Colonic mucosa (tissue), 4 donors: ENCODE data around the gene BIRC6. TPM values are rescaled to one million over a fixed set of nuclear protein-coding genes. Genes with fewer than 3 reads are reported as not detected.
"Not testable (repeated sequence)": the region's sequence is repeated elsewhere in the genome, so short reads cannot be mapped to it uniquely, and the experiment has no call there.

Source experiments
- DNase-seq: peaks from one replicate; pipeline ENCODE4 v3.0.0-alpha.2; 2020
- H3K27ac ChIP-seq: fragments of 200-600 bp; one replicate; pipeline ENCODE4 v1.8.0; 2021
- H3K27me3 ChIP-seq: fragments of 200-600 bp; one replicate; pipeline ENCODE4 v1.8.0; 2021
- H3K36me3 ChIP-seq: fragments of 200-600 bp; one replicate; pipeline ENCODE4 v1.8.0; 2021
- H3K4me1 ChIP-seq: fragments of 200-600 bp; one replicate; pipeline ENCODE4 v1.8.0; 2021; ENCODE audit warnings: mild to moderate bottlenecking
- H3K4me3 ChIP-seq: fragments of 200-600 bp; one replicate; pipeline ENCODE4 v1.8.0; 2021
- H3K9ac ChIP-seq, 2 donors: one replicate each; pipeline ENCODE4 v1.7.0; 2013; ENCODE audit warnings: control low read depth in 2 of 2, low read depth in 2 of 2, low read length in 2 of 2
- H3K9me3 ChIP-seq: fragments of 200-600 bp; one replicate; pipeline ENCODE4 v1.8.0; 2021
- intact Hi-C: fragments of 100-400 bp; cut with DNase I; formaldehyde crosslinking; loops from one replicate; pipeline ENCODE4 v1.14.1; 2022
- total RNA-seq, 2 donors: library from RNA; stranded (reverse); fragmentation: NEBNext Ultra II Directional in 1 of 2; extraction: Animal tissue kit (Norgen Biotek cat#: 25700) in 1 of 2; gene quantifications; one replicate each; pipeline ENCODE4 v1.2.1, GENCODE V29; 2021
- TF ChIP-seq, protein P1 (sequence below): fragments of 200-600 bp; IDR thresholded peaks from one replicate; pipeline ENCODE4 v1.8.0; 2022; ENCODE audit warnings: antibody characterized with exemption, mild to moderate bottlenecking
- donor health status: healthy.
- donor health status: DM: no; HTN: no; CAD: no.
- donor health status: DM: no; HTN: no; CAD: no.

Gene BIRC6, protein sequence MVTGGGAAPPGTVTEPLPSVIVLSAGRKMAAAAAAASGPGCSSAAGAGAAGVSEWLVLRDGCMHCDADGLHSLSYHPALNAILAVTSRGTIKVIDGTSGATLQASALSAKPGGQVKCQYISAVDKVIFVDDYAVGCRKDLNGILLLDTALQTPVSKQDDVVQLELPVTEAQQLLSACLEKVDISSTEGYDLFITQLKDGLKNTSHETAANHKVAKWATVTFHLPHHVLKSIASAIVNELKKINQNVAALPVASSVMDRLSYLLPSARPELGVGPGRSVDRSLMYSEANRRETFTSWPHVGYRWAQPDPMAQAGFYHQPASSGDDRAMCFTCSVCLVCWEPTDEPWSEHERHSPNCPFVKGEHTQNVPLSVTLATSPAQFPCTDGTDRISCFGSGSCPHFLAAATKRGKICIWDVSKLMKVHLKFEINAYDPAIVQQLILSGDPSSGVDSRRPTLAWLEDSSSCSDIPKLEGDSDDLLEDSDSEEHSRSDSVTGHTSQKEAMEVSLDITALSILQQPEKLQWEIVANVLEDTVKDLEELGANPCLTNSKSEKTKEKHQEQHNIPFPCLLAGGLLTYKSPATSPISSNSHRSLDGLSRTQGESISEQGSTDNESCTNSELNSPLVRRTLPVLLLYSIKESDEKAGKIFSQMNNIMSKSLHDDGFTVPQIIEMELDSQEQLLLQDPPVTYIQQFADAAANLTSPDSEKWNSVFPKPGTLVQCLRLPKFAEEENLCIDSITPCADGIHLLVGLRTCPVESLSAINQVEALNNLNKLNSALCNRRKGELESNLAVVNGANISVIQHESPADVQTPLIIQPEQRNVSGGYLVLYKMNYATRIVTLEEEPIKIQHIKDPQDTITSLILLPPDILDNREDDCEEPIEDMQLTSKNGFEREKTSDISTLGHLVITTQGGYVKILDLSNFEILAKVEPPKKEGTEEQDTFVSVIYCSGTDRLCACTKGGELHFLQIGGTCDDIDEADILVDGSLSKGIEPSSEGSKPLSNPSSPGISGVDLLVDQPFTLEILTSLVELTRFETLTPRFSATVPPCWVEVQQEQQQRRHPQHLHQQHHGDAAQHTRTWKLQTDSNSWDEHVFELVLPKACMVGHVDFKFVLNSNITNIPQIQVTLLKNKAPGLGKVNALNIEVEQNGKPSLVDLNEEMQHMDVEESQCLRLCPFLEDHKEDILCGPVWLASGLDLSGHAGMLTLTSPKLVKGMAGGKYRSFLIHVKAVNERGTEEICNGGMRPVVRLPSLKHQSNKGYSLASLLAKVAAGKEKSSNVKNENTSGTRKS (N-terminal part only)
- total RNA-seq, result 10 to 100 TPM; 74.6 to 93.1 TPM

DNA sequence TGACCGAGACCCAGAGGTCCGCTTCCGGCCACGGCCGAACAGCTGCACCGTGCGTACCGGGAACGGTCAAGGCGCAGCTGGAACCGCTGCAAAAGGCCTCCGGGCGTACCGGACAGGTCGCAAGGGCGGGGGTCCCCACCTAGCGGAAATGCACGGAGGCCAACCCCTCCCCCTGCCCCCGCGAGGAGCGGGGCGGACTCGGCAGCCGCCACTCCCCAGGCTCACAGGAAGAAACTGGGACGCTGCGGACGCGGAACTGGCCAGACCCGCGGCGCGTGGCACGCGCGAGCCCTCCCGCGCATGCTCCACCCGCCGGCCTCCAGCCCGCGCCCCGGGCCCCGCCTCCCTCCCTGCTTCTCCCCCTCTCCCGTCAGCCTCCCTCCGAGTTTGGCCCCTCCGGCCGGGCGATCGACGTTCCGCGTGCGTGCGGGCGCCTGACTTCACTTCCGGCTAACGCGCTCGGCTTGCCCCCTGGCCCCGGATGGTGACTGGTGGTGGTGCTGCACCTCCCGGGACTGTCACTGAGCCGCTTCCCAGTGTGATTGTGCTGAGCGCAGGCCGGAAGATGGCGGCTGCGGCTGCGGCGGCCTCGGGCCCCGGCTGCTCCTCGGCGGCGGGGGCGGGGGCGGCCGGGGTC is at the start of gene BIRC6:
TSS of gene BIRC6 (plus strand) at position 343 of the 637 bp plus-strand sequence. CDS start at position 482, 139 bp downstream.
- DNase-seq, result peak; percentile 98
- no peaks in the 10 kb centered on the region for H3K9me3 ChIP-seq
- no peaks in the 10 kb centered on the region for H3K36me3 ChIP-seq
- intact Hi-C loops, result no loop called here
- peak within 1 kb of the TSS; percentile 97 to 100 for H3K9ac ChIP-seq
- no peaks in the 10 kb centered on the region for H3K4me1 ChIP-seq
- H3K27ac ChIP-seq, result peak within 1 kb of the TSS; percentile 95
- TF ChIP-seq, protein P1, sequence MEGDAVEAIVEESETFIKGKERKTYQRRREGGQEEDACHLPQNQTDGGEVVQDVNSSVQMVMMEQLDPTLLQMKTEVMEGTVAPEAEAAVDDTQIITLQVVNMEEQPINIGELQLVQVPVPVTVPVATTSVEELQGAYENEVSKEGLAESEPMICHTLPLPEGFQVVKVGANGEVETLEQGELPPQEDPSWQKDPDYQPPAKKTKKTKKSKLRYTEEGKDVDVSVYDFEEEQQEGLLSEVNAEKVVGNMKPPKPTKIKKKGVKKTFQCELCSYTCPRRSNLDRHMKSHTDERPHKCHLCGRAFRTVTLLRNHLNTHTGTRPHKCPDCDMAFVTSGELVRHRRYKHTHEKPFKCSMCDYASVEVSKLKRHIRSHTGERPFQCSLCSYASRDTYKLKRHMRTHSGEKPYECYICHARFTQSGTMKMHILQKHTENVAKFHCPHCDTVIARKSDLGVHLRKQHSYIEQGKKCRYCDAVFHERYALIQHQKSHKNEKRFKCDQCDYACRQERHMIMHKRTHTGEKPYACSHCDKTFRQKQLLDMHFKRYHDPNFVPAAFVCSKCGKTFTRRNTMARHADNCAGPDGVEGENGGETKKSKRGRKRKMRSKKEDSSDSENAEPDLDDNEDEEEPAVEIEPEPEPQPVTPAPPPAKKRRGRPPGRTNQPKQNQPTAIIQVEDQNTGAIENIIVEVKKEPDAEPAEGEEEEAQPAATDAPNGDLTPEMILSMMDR, result no peak
- H3K27me3 ChIP-seq, result no peaks in the 10 kb centered on the region
- peak within 1 kb of the TSS; percentile 96 for H3K4me3 ChIP-seq

DNA sequence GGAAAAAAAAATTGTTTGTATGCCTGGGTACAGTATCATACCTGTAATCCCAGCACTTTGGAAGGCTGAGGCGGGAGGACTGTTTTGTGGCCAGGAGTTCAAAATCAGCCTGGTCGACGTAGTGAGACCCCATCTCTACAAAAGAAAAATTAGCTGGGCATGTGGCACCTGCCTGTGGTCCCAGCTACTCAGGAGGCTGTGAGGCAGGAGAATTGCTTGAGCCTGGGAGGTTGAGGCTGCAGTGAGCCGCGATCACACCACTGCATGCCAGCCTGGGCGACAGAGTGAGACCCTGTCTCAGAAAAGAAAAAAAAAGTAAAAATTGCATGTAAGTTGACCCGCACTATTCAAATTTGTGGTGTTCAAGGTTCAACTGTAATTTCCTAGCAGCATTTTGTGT is 46.2 kb upstream of the BIRC6 start:
- intact Hi-C loops, result no loop called here
- H3K27me3 ChIP-seq, result no peaks in the 10 kb centered on the region
- H3K9me3 ChIP-seq, result no peaks in the 10 kb centered on the region
- no peaks in the 10 kb centered on the region for H3K36me3 ChIP-seq
- H3K4me1 ChIP-seq, result no peaks in the 10 kb centered on the region
- TF ChIP-seq, protein P1, result no peak
- H3K27ac ChIP-seq, result no peak overlapping the region
- no peak overlapping the region for H3K9ac ChIP-seq
- H3K4me3 ChIP-seq, result no peak overlapping the region
- no peak for DNase-seq

DNA sequence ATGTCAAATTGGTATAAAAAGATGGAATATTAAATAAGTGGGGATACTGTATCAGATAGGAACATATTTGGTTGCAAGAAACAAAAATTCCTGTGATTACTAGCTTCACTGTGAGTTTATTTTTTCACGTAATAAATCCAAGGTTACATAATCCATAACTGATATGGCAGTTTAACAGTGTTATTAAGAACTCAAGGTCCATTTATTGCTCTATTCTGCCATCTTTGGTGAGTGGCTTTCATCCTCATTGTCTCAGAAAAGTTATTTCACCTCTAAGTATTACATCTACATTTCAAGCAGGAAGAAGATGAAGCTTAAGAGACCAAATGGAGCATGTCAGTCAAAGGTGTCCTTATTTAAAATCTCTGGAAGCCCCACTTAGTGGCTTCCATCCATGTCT is 41.9 kb upstream of the BIRC6 start:
- Histone ChIP-seq H3K4me3 (no peak overlapping the region), H3K9ac (no peak overlapping the region), H3K4me1 (no peaks in the 10 kb centered on the region), H3K9me3 (no peaks in the 10 kb centered on the region), H3K27ac (no peak overlapping the region), H3K36me3 (no peaks in the 10 kb centered on the region), H3K27me3 (no peaks in the 10 kb centered on the region)
- intact Hi-C loops, result no loop called here
- TF ChIP-seq, protein P1, result no peak
- no peak for DNase-seq

DNA sequence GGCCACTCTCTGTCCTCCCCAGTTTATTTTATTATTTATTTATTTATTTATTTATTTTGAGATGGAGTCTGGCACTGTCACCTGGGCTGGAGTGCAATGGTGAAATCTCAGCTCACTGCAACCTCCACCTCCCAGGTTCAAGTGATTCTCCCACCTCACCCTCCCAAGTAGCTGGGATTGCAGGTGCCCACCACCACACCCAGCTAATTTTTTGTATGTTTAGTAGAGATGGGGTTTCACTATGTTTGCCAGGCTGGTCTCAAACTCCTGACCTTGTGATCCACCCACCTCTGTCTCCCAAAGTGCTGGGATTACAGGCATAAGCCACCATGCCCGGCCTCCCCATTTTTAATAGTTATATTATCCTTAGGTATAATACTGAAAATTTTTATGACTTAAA is 28.1 kb upstream of the BIRC6 start:
- not testable (repeated sequence) for H3K36me3 ChIP-seq, H3K4me3 ChIP-seq

DNA sequence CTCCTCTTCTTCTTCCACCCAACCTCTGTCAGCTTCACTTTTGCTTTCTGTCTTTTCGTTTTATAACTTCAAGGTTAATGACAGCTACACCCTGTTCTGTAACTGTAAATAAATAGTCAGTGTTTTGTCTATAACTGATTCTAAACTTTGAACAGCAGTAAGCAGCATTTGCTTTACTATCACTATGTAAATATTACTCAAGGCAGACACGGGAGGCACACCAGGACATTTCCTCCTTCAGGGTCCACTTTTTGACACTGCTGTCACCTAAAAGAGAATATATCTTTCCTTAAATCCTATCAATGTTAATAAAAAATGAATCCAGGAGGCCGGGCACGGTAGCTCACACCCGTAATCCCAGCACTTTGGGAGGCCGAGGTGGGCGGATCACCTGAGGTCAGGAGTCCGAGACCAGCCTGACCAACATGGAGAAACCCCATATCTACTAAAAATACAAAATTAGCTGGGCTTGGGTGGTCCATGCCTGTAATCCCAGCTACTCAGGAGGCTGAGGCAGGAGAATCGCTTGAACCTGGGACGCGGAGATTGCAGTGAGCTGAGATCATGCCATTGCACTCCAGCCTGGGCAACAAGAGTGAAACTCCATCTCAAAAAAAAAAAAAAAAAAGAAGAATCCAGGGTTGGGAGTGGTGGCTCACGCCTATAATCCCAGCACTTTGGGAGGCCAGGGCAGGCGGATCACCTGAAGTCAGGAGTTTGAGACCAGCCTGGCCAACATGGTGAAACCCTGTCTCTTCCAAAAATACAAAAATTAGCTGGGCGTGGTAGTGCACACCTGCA is 27.4 kb upstream of the BIRC6 start:
- H3K9me3 ChIP-seq, H3K27me3 ChIP-seq, H3K9ac ChIP-seq, H3K4me1 ChIP-seq, intact Hi-C loops, H3K4me3 ChIP-seq, H3K36me3 ChIP-seq: not testable (repeated sequence)
- peak overlapping the region; percentile 84 for H3K27ac ChIP-seq
- DNase-seq, result peak; percentile 60

More for the DNA sequence above, 28.1 kb upstream of the BIRC6 start:
- intact Hi-C loops, H3K4me1 ChIP-seq, H3K9me3 ChIP-seq, DNase-seq, H3K9ac ChIP-seq, H3K27me3 ChIP-seq: not testable (repeated sequence)
- peak overlapping the region; percentile 84 for H3K27ac ChIP-seq
